IMR-90 (cell line): ENCODE data around the gene ZNF831. TPM values are rescaled to one million over a fixed set of nuclear protein-coding genes. Genes with fewer than 3 reads are reported as not detected.

Experiments used
- ATAC-seq: fragments of 200-7000 bp; cut with Tn5 transposase; 2 replicates; pipeline ENCODE4 v1.9.1; 2020; ENCODE audit warnings: low read depth, mild to moderate bottlenecking, moderate library complexity
- BruUV-seq: library from RNA; stranded (reverse); fragments of 400-500 nt; replicated peaks from 2 replicates; lab custom pipeline; 2021; lab: Mats Ljungman, UMichigan
- CTCF ChIA-PET: fragments of 300-600 bp; formaldehyde crosslinking; extraction: SDS; loops from one replicate; lab custom pipeline; 2021; ENCODE audit warnings: antibody characterized with exemption; lab: Yijun Ruan, JAX
- POLR2A ChIA-PET: fragments of 300-600 bp; sonication (Branson Sonifier 250); formaldehyde crosslinking; loops from one replicate; lab custom pipeline; 2022; ENCODE audit warnings: antibody characterized with exemption; ENCODE audit not compliant: unreplicated experiment; lab: Charles Lee
- DNase-seq: peaks from one replicate; pipeline ENCODE4 v3.0.0; 2013
- H2AFZ ChIP-seq: replicated peaks from 2 replicates; pipeline ENCODE3; 2013; ENCODE audit warnings: low read length, mild to moderate bottlenecking; ENCODE audit not compliant: poor library complexity
- H2AK5ac ChIP-seq: 2 replicates; pipeline ENCODE4 v1.6.1; 2013; ENCODE audit warnings: low read depth, low read length, inconsistent platforms
- H2AK9ac ChIP-seq: replicated peaks from 2 replicates; pipeline ENCODE3; 2013; ENCODE audit warnings: mild to moderate bottlenecking, low read depth, low read length, moderate library complexity; ENCODE audit not compliant: poor library complexity
- H2BK120ac ChIP-seq: 2 replicates; pipeline ENCODE4 v1.6.1; 2013; ENCODE audit warnings: low read depth, low read length, inconsistent platforms
- H2BK15ac ChIP-seq: 3 replicates; pipeline ENCODE4 v1.6.1; 2013; ENCODE audit warnings: low read depth, low read length, inconsistent platforms
- H2BK20ac ChIP-seq: 2 replicates; pipeline ENCODE4 v1.6.1; 2013; ENCODE audit warnings: low read depth, mild to moderate bottlenecking, inconsistent platforms, low read length, moderate library complexity
- H2BK5ac ChIP-seq: 2 replicates; pipeline ENCODE4 v1.6.1; 2013; ENCODE audit warnings: mild to moderate bottlenecking, low read depth, low read length, inconsistent platforms; ENCODE audit not compliant: poor library complexity, severe bottlenecking
- H3K14ac ChIP-seq: replicated peaks from 2 replicates; pipeline ENCODE4 v1.6.1; 2013; ENCODE audit warnings: low read depth, low read length, inconsistent platforms
- H3K18ac ChIP-seq: 2 replicates; pipeline ENCODE4 v1.6.1; 2013; ENCODE audit warnings: low read depth, low read length, control low read depth
- H3K23ac ChIP-seq: 2 replicates; pipeline ENCODE4 v1.6.1; 2013; ENCODE audit warnings: low read depth, low read length, inconsistent platforms
- H3K27ac ChIP-seq: 2 replicates; pipeline ENCODE4 v1.5.1; 2013; ENCODE audit warnings: mild to moderate bottlenecking, control low read depth, low read length; ENCODE audit not compliant: insufficient read depth
- H3K27me3 ChIP-seq: 2 replicates; pipeline ENCODE4 v1.6.1; 2013; ENCODE audit warnings: low read length; ENCODE audit not compliant: control insufficient read depth, insufficient read depth
- H3K36me3 ChIP-seq: 2 replicates; pipeline ENCODE4 v1.6.1; 2013; ENCODE audit warnings: low read length, mixed read lengths; ENCODE audit not compliant: control insufficient read depth, insufficient read depth
- H3K4ac ChIP-seq: 2 replicates; pipeline ENCODE4 v1.6.1; 2013; ENCODE audit warnings: low read depth, low read length, inconsistent platforms
- H3K4me1 ChIP-seq: 2 replicates; pipeline ENCODE4 v1.6.1; 2013; ENCODE audit warnings: low read length, mixed read lengths; ENCODE audit not compliant: control insufficient read depth, insufficient read depth
- H3K4me2 ChIP-seq: 2 replicates; pipeline ENCODE4 v1.6.1; 2013; ENCODE audit warnings: low read depth, mild to moderate bottlenecking, control low read depth, low read length, moderate library complexity
- H3K4me3 ChIP-seq: 2 replicates; pipeline ENCODE4 v1.5.1; 2013; ENCODE audit warnings: low read depth, mild to moderate bottlenecking, control low read depth, low read length, moderate library complexity; ENCODE audit not compliant: insufficient read depth
- H3K56ac ChIP-seq: 2 replicates; pipeline ENCODE4 v1.6.1; 2013; ENCODE audit warnings: low read length, inconsistent platforms; ENCODE audit not compliant: insufficient read depth; ENCODE audit errors: extremely low read depth
- H3K79me1 ChIP-seq, 2 experiments: 2 replicates each; pipeline ENCODE4 v1.6.1; 2013; ENCODE audit warnings: low read length in 2 of 2, inconsistent platforms in 1 of 2, low read depth in 1 of 2
- H3K9ac ChIP-seq: 2 replicates; pipeline ENCODE4 v1.6.1; 2013; ENCODE audit warnings: low read depth, low read length, control low read depth
- H3K9me1 ChIP-seq: 2 replicates; pipeline ENCODE4 v1.6.1; 2013; ENCODE audit warnings: low read length, inconsistent platforms; ENCODE audit not compliant: insufficient read depth
- H3K9me3 ChIP-seq: 2 replicates; pipeline ENCODE4 v1.6.1; 2013; ENCODE audit warnings: low read length; ENCODE audit not compliant: control insufficient read depth, insufficient read depth
- H4K20me1 ChIP-seq: 2 replicates; pipeline ENCODE4 v1.6.1; 2013; ENCODE audit warnings: low read length, inconsistent platforms; ENCODE audit not compliant: insufficient read depth
- H4K5ac ChIP-seq: 2 replicates; pipeline ENCODE4 v1.6.1; 2013; ENCODE audit warnings: mild to moderate bottlenecking, low read depth, low read length, control low read depth
- H4K8ac ChIP-seq, 2 experiments: 2 replicates each; pipeline ENCODE4 v1.6.1; 2013; ENCODE audit warnings: low read depth in 2 of 2, low read length in 2 of 2, control low read depth in 1 of 2, inconsistent platforms in 1 of 2
- H4K91ac ChIP-seq: 2 replicates; pipeline ENCODE4 v1.6.1; 2013; ENCODE audit warnings: low read depth, low read length, inconsistent platforms; ENCODE audit not compliant: insufficient read depth
- BHLHE40 ChIP-seq: fragments of 150-350 bp; IDR thresholded peaks from 2 replicates; pipeline ENCODE4 v1.6.1; 2016; ENCODE audit warnings: mild to moderate bottlenecking, low read depth, low read length
- MAFK ChIP-seq: IDR thresholded peaks from 2 replicates; pipeline ENCODE4 v1.6.1; 2012; ENCODE audit warnings: low read depth, low read length, improper control_type of control experiment
- MXI1 ChIP-seq: IDR thresholded peaks from 2 replicates; pipeline ENCODE4 v1.6.1; 2012; ENCODE audit warnings: low read depth, mild to moderate bottlenecking, low read length, moderate library complexity, borderline replicate concordance
- RCOR1 ChIP-seq: IDR thresholded peaks from 2 replicates; pipeline ENCODE4 v1.6.1; 2012; ENCODE audit warnings: mild to moderate bottlenecking, low read length, improper control_type of control experiment; ENCODE audit not compliant: insufficient replicate concordance
- WGBS, 2 experiments: methylation state at CpG; one replicate each; pipeline versions ENCODE4 v1.1.5 to v1.1.7; 2013; ENCODE audit warnings: missing lambda C conversion rate in 2 of 2; ENCODE audit not compliant: insufficient read length in 1 of 2; ENCODE audit errors: extremely low coverage in 2 of 2; 5-methylcytosine and 5-hydroxymethylcytosine counted together
- dilution Hi-C: fragments of 300-500 bp; cut with HindIII; formaldehyde crosslinking; loops from one replicate; pipeline ENCODE4 v1.14.3; 2018; ENCODE audit warnings: low sequenced_read_pairs; ENCODE audit not compliant: unreplicated experiment
- in situ Hi-C: fragments of 300-500 bp; cut with MboI; formaldehyde crosslinking; loops from 3 replicates; pipeline ENCODE4 v1.14.3; 2019; ENCODE audit warnings: low sequenced_read_pairs, inconsistent platforms, mixed read lengths
- intact Hi-C: fragments of 100-400 bp; cut with micrococcal nuclease; formaldehyde crosslinking; loops from 2 replicates; pipeline ENCODE4 v1.10.0; 2022
- polyA plus RNA-seq, 3 experiments: library from polyadenylated mRNA; depleted of rRNA; stranded (reverse); fragments of >200 nt; gene quantifications; 2 replicates each; pipeline ENCODE4 v1.2.3, GENCODE V29; 2012; ENCODE audit warnings: low replicate concordance in 1 of 3
- total RNA-seq: library from RNA; depleted of rRNA; stranded (reverse); fragments of >200 nt; gene quantifications from 2 replicates; pipeline ENCODE4 v1.2.3, GENCODE V29; 2012
- TF ChIP-seq, protein P1 (sequence below): conservative IDR thresholded peaks from 2 replicates; pipeline ENCODE4 v1.5.1; 2012; ENCODE audit warnings: mild to moderate bottlenecking, low read depth, low read length, improper control_type of control experiment
- TF ChIP-seq, protein P2 (sequence below): fragments of 150-350 bp; IDR thresholded peaks from 2 replicates; pipeline ENCODE4 v1.6.1; 2016; ENCODE audit warnings: low read depth, mild to moderate bottlenecking, low read length, moderate library complexity, borderline replicate concordance

The ZNF831 gene
- total and polyA plus RNA-seq, 2 of the 4 experiments (the other 2 are of a cell fraction), result not detected

DNA sequence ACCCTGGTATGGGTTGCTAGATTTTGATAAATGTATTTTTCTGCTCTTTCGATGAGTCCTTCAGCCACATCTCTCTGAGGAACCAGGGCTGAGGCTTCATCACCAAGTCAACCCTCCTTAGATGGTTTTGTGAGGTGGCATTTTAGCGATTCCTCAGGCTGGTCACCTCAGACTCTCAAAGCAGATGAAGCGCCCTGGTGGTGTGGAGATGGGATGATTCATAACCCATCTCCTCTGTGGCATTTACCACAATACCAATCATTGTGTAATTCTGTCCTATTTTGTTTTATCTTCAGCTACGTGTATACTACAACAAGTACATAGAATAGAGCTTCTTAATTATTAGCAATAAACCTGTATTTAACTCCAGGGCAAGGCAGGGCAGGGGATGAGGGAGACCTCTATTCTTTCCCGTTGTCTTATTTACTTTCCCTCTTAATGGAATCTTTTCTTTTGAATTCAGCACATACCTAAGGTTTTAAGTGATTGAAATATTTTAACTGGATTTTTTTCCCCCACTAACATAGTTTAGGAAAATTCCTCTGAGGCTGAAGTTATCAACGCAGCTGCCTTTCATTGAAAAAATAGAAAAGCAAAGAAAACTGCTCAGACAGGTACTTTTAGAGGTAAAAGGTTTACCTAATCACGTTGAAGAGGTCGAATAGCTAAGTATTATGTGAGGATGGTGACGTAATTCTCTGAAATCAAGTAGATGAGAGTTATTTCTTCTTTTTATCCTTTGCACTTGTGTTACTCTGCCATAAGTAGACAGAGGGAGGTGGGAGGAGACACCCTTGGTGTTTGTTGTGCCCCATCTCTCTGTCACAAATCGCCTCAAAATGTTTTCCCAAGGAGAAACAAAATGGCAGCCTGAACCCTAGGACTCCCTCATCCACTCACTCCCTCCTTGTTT lies 79.3 kb downstream of the ZNF831 start:
- POLR2A ChIA-PET, result no interaction called here
- Histone ChIP-seq H3K4me1 (no peaks in the 10 kb centered on the region), H2BK20ac (no peak overlapping the region), H3K9ac (no peak overlapping the region), H3K4ac (no peak overlapping the region), H2AK9ac (no peak overlapping the region), H2BK5ac (no peak overlapping the region), H2AK5ac (no peak overlapping the region), H4K5ac (no peak overlapping the region), H4K8ac (no peak overlapping the region), H2AFZ (no peak overlapping the region), H4K20me1 (no peaks in the 10 kb centered on the region), H3K27me3 (no peaks in the 10 kb centered on the region; the same call in 1 of the 2 replicates), H3K14ac (no peak overlapping the region), H3K4me2 (no peak overlapping the region), H3K23ac (no peak overlapping the region), H3K56ac (no peak overlapping the region), H3K27ac (no peak overlapping the region), H3K9me3 (no peaks in the 10 kb centered on the region), H3K18ac (no peak overlapping the region), H3K4me3 (no peak overlapping the region), H3K79me1 (no peaks in the 10 kb centered on the region), H2BK15ac (no peak overlapping the region), H2BK120ac (no peak overlapping the region), H3K9me1 (no peaks in the 10 kb centered on the region), H3K36me3 (no peaks in the 10 kb centered on the region), H4K91ac (no peak overlapping the region)
- CTCF ChIA-PET, result no interaction called here
- no TSS peak for BruUV-seq
- no peak for ATAC-seq
- no CpG with 5 or more reads among the region's 10 CpGs for WGBS, 2 experiments
- DNase-seq, result no peak
- TF ChIP-seq, protein P1, sequence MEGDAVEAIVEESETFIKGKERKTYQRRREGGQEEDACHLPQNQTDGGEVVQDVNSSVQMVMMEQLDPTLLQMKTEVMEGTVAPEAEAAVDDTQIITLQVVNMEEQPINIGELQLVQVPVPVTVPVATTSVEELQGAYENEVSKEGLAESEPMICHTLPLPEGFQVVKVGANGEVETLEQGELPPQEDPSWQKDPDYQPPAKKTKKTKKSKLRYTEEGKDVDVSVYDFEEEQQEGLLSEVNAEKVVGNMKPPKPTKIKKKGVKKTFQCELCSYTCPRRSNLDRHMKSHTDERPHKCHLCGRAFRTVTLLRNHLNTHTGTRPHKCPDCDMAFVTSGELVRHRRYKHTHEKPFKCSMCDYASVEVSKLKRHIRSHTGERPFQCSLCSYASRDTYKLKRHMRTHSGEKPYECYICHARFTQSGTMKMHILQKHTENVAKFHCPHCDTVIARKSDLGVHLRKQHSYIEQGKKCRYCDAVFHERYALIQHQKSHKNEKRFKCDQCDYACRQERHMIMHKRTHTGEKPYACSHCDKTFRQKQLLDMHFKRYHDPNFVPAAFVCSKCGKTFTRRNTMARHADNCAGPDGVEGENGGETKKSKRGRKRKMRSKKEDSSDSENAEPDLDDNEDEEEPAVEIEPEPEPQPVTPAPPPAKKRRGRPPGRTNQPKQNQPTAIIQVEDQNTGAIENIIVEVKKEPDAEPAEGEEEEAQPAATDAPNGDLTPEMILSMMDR, result no peak
- TF ChIP-seq MAFK (no peak), MXI1 (no peak), RCOR1 (no peak), BHLHE40 (no peak)
- TF ChIP-seq, protein P2, sequence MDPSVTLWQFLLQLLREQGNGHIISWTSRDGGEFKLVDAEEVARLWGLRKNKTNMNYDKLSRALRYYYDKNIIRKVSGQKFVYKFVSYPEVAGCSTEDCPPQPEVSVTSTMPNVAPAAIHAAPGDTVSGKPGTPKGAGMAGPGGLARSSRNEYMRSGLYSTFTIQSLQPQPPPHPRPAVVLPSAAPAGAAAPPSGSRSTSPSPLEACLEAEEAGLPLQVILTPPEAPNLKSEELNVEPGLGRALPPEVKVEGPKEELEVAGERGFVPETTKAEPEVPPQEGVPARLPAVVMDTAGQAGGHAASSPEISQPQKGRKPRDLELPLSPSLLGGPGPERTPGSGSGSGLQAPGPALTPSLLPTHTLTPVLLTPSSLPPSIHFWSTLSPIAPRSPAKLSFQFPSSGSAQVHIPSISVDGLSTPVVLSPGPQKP, result no peak
- dilution Hi-C loops, result no loop called here
- intact Hi-C loops, result no loop called here
- in situ Hi-C loops, result no loop called here
